ENCODE results near the gene ZFAND6.

- TF ChIP-seq, protein P1, sequence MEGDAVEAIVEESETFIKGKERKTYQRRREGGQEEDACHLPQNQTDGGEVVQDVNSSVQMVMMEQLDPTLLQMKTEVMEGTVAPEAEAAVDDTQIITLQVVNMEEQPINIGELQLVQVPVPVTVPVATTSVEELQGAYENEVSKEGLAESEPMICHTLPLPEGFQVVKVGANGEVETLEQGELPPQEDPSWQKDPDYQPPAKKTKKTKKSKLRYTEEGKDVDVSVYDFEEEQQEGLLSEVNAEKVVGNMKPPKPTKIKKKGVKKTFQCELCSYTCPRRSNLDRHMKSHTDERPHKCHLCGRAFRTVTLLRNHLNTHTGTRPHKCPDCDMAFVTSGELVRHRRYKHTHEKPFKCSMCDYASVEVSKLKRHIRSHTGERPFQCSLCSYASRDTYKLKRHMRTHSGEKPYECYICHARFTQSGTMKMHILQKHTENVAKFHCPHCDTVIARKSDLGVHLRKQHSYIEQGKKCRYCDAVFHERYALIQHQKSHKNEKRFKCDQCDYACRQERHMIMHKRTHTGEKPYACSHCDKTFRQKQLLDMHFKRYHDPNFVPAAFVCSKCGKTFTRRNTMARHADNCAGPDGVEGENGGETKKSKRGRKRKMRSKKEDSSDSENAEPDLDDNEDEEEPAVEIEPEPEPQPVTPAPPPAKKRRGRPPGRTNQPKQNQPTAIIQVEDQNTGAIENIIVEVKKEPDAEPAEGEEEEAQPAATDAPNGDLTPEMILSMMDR (IDR thresholded peaks at IDR 0.05; ENCODE audit: low read depth, low read length, missing input control) = no peak
- TF ChIP-seq TAF1 (conservative IDR thresholded peaks at IDR 0.05) = no peak
- no peak for TF ChIP-seq RAD21 (IDR thresholded peaks at IDR 0.05)
These were observed 68.4 kb downstream of the ZFAND6 start for GRCh38 chr15:80127911-80128310.

Data from liver (tissue), 3 donors.